Measurements from ENCODE around the gene HELLS. TPM values are rescaled to one million over a fixed set of nuclear protein-coding genes. Genes with fewer than 3 reads are reported as not detected.
"Not testable (repeated sequence)": the region's sequence is repeated elsewhere in the genome, so short reads cannot be mapped to it uniquely, and the experiment has no call there.

HELLS gene
- total RNA-seq, 2 experiments from 2014 or later, result 95.3 to 101 TPM

- DNase-seq, result no peak
- Mint-ChIP-seq H3K36me3 (ENCODE audit: low read depth) (no peaks in the 10 kb centered on the region), H3K4me1 (no peaks in the 10 kb centered on the region), H3K9me3 (no peaks in the 10 kb centered on the region), H3K27ac (no peak overlapping the region), H3K4me3 (no peak overlapping the region), H3K27me3 (peaks cover 1% of the 10 kb centered on the region)
- CTCF ChIA-PET, result no interaction called here
- POLR2A ChIA-PET, result no interaction called here
These were observed 78.0 kb downstream of the HELLS start for GRCh38 chr10:94623572-94623971.

- Mint-ChIP-seq H3K36me3 (ENCODE audit: low read depth) (no peaks in the 10 kb centered on the region), H3K4me3 (no peak overlapping the region), H3K9me3 (no peaks in the 10 kb centered on the region), H3K4me1 (no peaks in the 10 kb centered on the region), H3K27me3 (peaks cover 1% of the 10 kb centered on the region), H3K27ac (no peak overlapping the region)
- DNase-seq, result no peak
- ChIA-PET CTCF (no interaction called here), POLR2A (no interaction called here)
These were observed 80.9 kb downstream of the HELLS start for GRCh38 chr10:94626476-94626875.

GRCh38 chr10:94627511-94627910 lies 81.9 kb downstream of the HELLS start:
- POLR2A ChIA-PET, result no interaction called here
- Mint-ChIP-seq H3K27ac (no peak overlapping the region), H3K4me1 (no peaks in the 10 kb centered on the region), H3K27me3 (peaks cover 1% of the 10 kb centered on the region), H3K9me3 (no peaks in the 10 kb centered on the region), H3K4me3 (no peak overlapping the region), H3K36me3 (ENCODE audit: low read depth) (no peaks in the 10 kb centered on the region)
- DNase-seq, result no peak
- CTCF ChIA-PET, result no interaction called here

- Mint-ChIP-seq H3K4me3 (no peak overlapping the region), H3K36me3 (ENCODE audit: low read depth) (no peaks in the 10 kb centered on the region), H3K4me1 (no peaks in the 10 kb centered on the region), H3K27ac (no peak overlapping the region), H3K27me3 (peaks cover 1% of the 10 kb centered on the region), H3K9me3 (no peaks in the 10 kb centered on the region)
- CTCF ChIA-PET, result no interaction called here
- POLR2A ChIA-PET, result no interaction called here
- no peak for DNase-seq
These were observed 84.6 kb downstream of the HELLS start for GRCh38 chr10:94630017-94630688.

GRCh38 chr10:94631077-94631875 lies 85.7 kb downstream of the HELLS start:
- no peak overlapping the region for H3K4me3 Mint-ChIP-seq
- no peak for DNase-seq
- H3K9me3 Mint-ChIP-seq, result no peaks in the 10 kb centered on the region
- peaks cover 1% of the 10 kb centered on the region for H3K27me3 Mint-ChIP-seq
- POLR2A ChIA-PET, result no interaction called here
- H3K4me1 Mint-ChIP-seq, result no peaks in the 10 kb centered on the region
- H3K27ac Mint-ChIP-seq, result no peak overlapping the region
- CTCF ChIA-PET, result interaction anchor here (0.7 kb wide), 1 partner anchor 409 kb away, joined by 3 read pairs; no protein-coding TSS in a partner anchor
- H3K36me3 Mint-ChIP-seq (ENCODE audit: low read depth), result no peaks in the 10 kb centered on the region

- no peak overlapping the region for H3K27ac Mint-ChIP-seq
- POLR2A ChIA-PET, result no interaction called here
- CTCF ChIA-PET, result no interaction called here
- H3K4me1 Mint-ChIP-seq, result no peaks in the 10 kb centered on the region
- no peaks in the 10 kb centered on the region for H3K27me3 Mint-ChIP-seq
- H3K9me3 Mint-ChIP-seq, result no peaks in the 10 kb centered on the region
- no peaks in the 10 kb centered on the region for H3K36me3 Mint-ChIP-seq (ENCODE audit: low read depth)
- no peak overlapping the region for H3K4me3 Mint-ChIP-seq
- DNase-seq, result no peak
These were observed 87.4 kb downstream of the HELLS start for GRCh38 chr10:94632954-94633353.

GRCh38 chr10:94638097-94638496 lies 92.5 kb downstream of the HELLS start:
- H3K4me1 Mint-ChIP-seq; CTCF ChIA-PET; POLR2A ChIA-PET; H3K9me3 Mint-ChIP-seq; H3K27me3 Mint-ChIP-seq; H3K27ac Mint-ChIP-seq; H3K4me3 Mint-ChIP-seq; H3K36me3 Mint-ChIP-seq (ENCODE audit: low read depth); DNase-seq: not testable (repeated sequence)

GRCh38 chr10:94639902-94640301 lies 94.3 kb downstream of the HELLS start:
- no peak overlapping the region for H3K27ac Mint-ChIP-seq
- DNase-seq, result no peak
- no peaks in the 10 kb centered on the region for H3K36me3 Mint-ChIP-seq (ENCODE audit: low read depth)
- CTCF ChIA-PET, result no interaction called here
- H3K9me3 Mint-ChIP-seq, result peaks cover 4% of the 10 kb centered on the region
- no peak overlapping the region for H3K4me3 Mint-ChIP-seq
- H3K27me3 Mint-ChIP-seq, result no peaks in the 10 kb centered on the region
- H3K4me1 Mint-ChIP-seq, result no peaks in the 10 kb centered on the region
- POLR2A ChIA-PET, result no interaction called here

GRCh38 chr10:94640562-94640961 lies 95.0 kb downstream of the HELLS start:
- no peaks in the 10 kb centered on the region for H3K27me3 Mint-ChIP-seq
- H3K4me3 Mint-ChIP-seq, result no peak overlapping the region
- H3K27ac Mint-ChIP-seq, result no peak overlapping the region
- DNase-seq, result no peak
- POLR2A ChIA-PET, result no interaction called here
- H3K9me3 Mint-ChIP-seq, result peaks cover 4% of the 10 kb centered on the region
- H3K4me1 Mint-ChIP-seq, result no peaks in the 10 kb centered on the region
- no peaks in the 10 kb centered on the region for H3K36me3 Mint-ChIP-seq (ENCODE audit: low read depth)
- CTCF ChIA-PET, result no interaction called here

GRCh38 chr10:94641480-94641879 lies 95.9 kb downstream of the HELLS start:
- ChIA-PET CTCF (no interaction called here), POLR2A (no interaction called here)
- H3K4me3 Mint-ChIP-seq, result no peak overlapping the region
- H3K36me3 Mint-ChIP-seq (ENCODE audit: low read depth), result no peaks in the 10 kb centered on the region
- H3K4me1 Mint-ChIP-seq, result no peaks in the 10 kb centered on the region
- peaks cover 4% of the 10 kb centered on the region for H3K9me3 Mint-ChIP-seq
- H3K27me3 Mint-ChIP-seq, result no peaks in the 10 kb centered on the region
- H3K27ac Mint-ChIP-seq, result no peak overlapping the region
- DNase-seq, result no peak

- Mint-ChIP-seq H3K27ac (no peak overlapping the region), H3K27me3 (no peaks in the 10 kb centered on the region), H3K4me1 (no peaks in the 10 kb centered on the region), H3K36me3 (ENCODE audit: low read depth) (no peaks in the 10 kb centered on the region), H3K9me3 (no peaks in the 10 kb centered on the region), H3K4me3 (no peak overlapping the region)
- ChIA-PET POLR2A (no interaction called here), CTCF (no interaction called here)
- no peak for DNase-seq
These were observed 98.8 kb downstream of the HELLS start for GRCh38 chr10:94644352-94644751.

- Mint-ChIP-seq H3K9me3 (no peaks in the 10 kb centered on the region), H3K36me3 (ENCODE audit: low read depth) (no peaks in the 10 kb centered on the region), H3K27ac (no peak overlapping the region), H3K4me3 (no peak overlapping the region), H3K4me1 (no peaks in the 10 kb centered on the region), H3K27me3 (no peaks in the 10 kb centered on the region)
- DNase-seq, result no peak
- ChIA-PET CTCF (no interaction called here), POLR2A (no interaction called here)
These were observed 99.7 kb downstream of the HELLS start for GRCh38 chr10:94645285-94645684.

All from activated CD4-positive, alpha-beta memory T cell treated with anti-CD3 and anti-CD28 coated beads, Interleukin-2, amount 10 ng/mL, durations not matched to agents 7 days and 5 days (primary cell).